ENCODE data around the gene RETREG1.
"Not testable (repeated sequence)": the region's sequence is repeated elsewhere in the genome, so short reads cannot be mapped to it uniquely, and the experiment has no call there.

RETREG1 gene

GRCh38 chr5:16617274-16617968, 624 bp upstream of the RETREG1 start:
- DNase-seq (ENCODE audit: low read depth) = no peak

GRCh38 chr5:16615741-16616535, 859 bp downstream of the RETREG1 start:
- DNase-seq (ENCODE audit: low read depth) = no peak

GRCh38 chr5:16612007-16612406, 4.8 kb downstream of the RETREG1 start:
- no peak for DNase-seq (ENCODE audit: low read depth)

GRCh38 chr5:16610896-16611295, 5.9 kb downstream of the RETREG1 start:
- DNase-seq (ENCODE audit: low read depth) = not testable (repeated sequence)

GRCh38 chr5:16609412-16609811, 7.4 kb downstream of the RETREG1 start:
- DNase-seq (ENCODE audit: low read depth) = no peak

GRCh38 chr5:16606628-16607027, 10.2 kb downstream of the RETREG1 start:
- no peak for DNase-seq (ENCODE audit: low read depth)

GRCh38 chr5:16603701-16604100, 13.1 kb downstream of the RETREG1 start:
- no peak for DNase-seq (ENCODE audit: low read depth)

GRCh38 chr5:16603295-16603694, 13.5 kb downstream of the RETREG1 start:
- no peak for DNase-seq (ENCODE audit: low read depth)

GRCh38 chr5:16602182-16602581, 14.6 kb downstream of the RETREG1 start:
- DNase-seq (ENCODE audit: low read depth) = no peak

GRCh38 chr5:16600946-16601345, 15.9 kb downstream of the RETREG1 start:
- no peak for DNase-seq (ENCODE audit: low read depth)

GRCh38 chr5:16600397-16600796, 16.4 kb downstream of the RETREG1 start:
- DNase-seq (ENCODE audit: low read depth) = no peak

- DNase-seq (ENCODE audit: low read depth) = no peak
These were observed 18.7 kb downstream of the RETREG1 start for GRCh38 chr5:16597946-16598694.

GRCh38 chr5:16596581-16596940, 20.2 kb downstream of the RETREG1 start:
- no peak for DNase-seq (ENCODE audit: low read depth)

- no peak for DNase-seq (ENCODE audit: low read depth)
These were observed 20.8 kb downstream of the RETREG1 start for GRCh38 chr5:16595881-16596580.

GRCh38 chr5:16593628-16594027, 23.2 kb downstream of the RETREG1 start:
- DNase-seq (ENCODE audit: low read depth) = no peak

GRCh38 chr5:16593013-16593412, 23.8 kb downstream of the RETREG1 start:
- no peak for DNase-seq (ENCODE audit: low read depth)

GRCh38 chr5:16592255-16592654, 24.5 kb downstream of the RETREG1 start:
- DNase-seq (ENCODE audit: low read depth) = no peak

GRCh38 chr5:16590685-16591084, 26.1 kb downstream of the RETREG1 start:
- no peak for DNase-seq (ENCODE audit: low read depth)

- no peak for DNase-seq (ENCODE audit: low read depth)
These were observed 27.1 kb downstream of the RETREG1 start for GRCh38 chr5:16589658-16590057.

GRCh38 chr5:16588434-16589214, 28.2 kb downstream of the RETREG1 start:
- no peak for DNase-seq (ENCODE audit: low read depth)

- DNase-seq (ENCODE audit: low read depth) = no peak
These were observed 30.2 kb downstream of the RETREG1 start for GRCh38 chr5:16586556-16586955.
